ENCODE measurements around the gene TMEM42.

- no peak for TF ChIP-seq CTCF (conservative IDR thresholded peaks at IDR 0.05 in 1 of 2, IDR thresholded peaks at IDR 0.05 in 1 of 2; ENCODE audit: extremely low read depth in 1 of 2, insufficient read depth in 1 of 2, low read depth in 1 of 2, low read length in 2 of 2)
- TF ChIP-seq EZH2 (IDR thresholded peaks at IDR 0.05; ENCODE audit: borderline replicate concordance, low read length) = no peak
These were observed 42.0 kb downstream of the TMEM42 start for GRCh38 chr3:44903751-44904150.

Data from mammary epithelial cell (primary cell).